ENCODE results near the gene NIPAL4. TPM values are rescaled to one million over a fixed set of nuclear protein-coding genes. Genes with fewer than 3 reads are reported as not detected.
A peak's percentile ranks its signal among the peaks of the same experiment; 100 is the strongest.

The NIPAL4 gene
- total RNA-seq, 1 experiment from 2014 or later: not detected

DNA sequence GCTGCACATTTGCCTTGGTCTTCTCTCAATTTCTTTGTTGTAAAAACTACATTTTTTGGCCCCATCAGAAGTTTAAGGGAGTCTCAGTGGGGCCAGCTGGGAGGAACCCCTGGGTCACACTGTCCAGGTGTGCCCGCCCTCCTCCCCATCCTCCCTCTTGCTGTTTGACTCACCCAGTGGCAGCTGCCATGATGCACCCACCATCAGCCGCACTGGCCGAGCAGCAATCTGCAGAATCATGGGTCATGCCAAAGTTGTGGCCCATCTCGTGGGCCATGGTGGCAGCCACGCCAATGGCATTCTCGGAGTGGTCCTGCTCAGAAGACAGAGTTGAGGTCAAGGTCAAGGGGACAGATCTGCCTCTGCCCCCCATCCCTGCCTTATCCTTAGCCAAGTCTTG lies 45.5 kb downstream of the NIPAL4 start:
- in situ Hi-C loops (cut with HindIII; ENCODE audit: low pct_unique_long_range_greater_than_20kb, low sequenced_read_pairs): no loop called here
- no peak for DNase-seq (ENCODE audit: low read depth)

DNA sequence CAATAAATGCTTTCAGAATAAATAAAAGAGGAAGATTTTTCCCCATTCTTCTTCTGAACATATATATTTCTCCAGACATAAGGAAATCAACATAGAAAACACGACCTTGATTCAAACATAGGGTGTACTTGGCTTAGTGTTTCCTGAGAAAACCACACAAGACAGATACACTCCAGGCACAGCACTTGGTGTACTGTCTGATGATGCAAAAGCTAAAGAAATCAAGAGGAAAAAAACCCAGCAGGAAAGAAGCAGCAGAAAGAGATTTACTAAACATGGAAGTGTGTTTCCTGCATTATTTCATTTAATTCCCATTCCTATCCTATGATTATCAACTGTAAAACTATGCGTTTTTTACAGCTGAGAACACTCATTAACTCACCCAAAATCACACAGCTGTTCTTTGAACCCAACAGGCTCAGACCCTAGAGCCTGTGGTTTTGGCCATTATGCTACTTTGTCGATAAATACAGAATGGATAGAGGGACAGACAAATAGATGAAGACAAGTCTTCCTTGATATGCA lies 46.1 kb downstream of the NIPAL4 start:
- in situ Hi-C loops (cut with HindIII; ENCODE audit: low pct_unique_long_range_greater_than_20kb, low sequenced_read_pairs): no loop called here
- DNase-seq (ENCODE audit: low read depth): no peak

DNA sequence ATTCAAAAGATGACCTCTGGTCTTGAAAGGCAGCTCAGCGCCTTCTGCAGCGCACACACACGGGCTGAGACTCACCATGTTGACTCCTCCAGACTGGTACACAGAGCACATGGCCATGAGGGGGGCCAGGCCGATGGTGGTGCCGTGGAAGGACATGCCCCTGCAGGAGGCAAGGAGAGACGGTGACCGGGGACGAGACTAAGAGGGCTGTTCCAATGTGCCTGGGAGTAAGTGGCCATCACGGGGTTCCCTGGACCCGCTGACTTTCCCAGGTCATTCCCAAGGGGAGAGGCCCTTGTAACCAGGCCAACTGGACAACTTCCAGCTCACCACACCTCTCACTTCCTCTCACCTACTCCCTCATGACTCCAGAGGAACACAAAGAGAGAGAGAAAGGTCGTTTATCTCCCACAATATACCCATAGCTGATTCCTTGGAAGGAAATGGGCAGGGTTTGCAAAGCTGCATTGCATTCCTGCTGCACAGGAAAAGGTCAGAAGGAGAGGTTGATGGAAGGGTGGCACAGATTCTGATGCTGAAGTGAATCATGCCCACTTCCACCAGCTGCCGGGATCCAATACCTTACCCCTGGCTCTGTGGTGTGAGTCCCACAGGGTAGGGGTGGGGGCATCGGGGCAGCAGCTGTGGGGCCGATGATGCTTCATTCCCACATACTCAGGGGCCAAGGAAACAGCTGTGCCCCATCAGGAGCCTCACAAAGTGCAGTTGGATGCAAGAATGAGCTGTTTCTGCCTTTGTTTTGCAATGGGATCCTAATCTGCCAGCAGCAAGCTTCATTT lies 47.2 kb downstream of the NIPAL4 start:
- no peak for DNase-seq (ENCODE audit: low read depth)
- in situ Hi-C loops (cut with HindIII; ENCODE audit: low pct_unique_long_range_greater_than_20kb, low sequenced_read_pairs): no loop called here

DNA sequence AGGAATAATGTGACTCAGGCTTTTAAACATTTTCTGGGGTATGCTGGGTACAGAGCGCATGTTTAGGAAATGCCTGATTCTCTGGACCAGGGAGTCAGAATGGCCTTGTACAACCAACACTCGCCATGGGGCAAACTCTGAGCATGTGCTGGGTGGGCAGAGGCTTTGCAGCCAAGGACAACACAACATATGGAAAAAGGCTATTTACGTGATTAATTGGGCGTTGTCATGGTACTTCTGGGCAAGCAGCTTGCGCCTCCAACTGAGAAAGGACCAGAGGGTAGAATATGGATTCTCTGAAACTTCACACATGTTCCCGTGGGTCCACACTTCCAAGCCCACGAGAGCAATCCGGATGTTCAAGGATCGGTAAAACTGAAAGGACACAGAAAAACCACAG lies 49.1 kb downstream of the NIPAL4 start:
- DNase-seq (ENCODE audit: low read depth): no peak
- in situ Hi-C loops (cut with HindIII; ENCODE audit: low pct_unique_long_range_greater_than_20kb, low sequenced_read_pairs): no loop called here

DNA sequence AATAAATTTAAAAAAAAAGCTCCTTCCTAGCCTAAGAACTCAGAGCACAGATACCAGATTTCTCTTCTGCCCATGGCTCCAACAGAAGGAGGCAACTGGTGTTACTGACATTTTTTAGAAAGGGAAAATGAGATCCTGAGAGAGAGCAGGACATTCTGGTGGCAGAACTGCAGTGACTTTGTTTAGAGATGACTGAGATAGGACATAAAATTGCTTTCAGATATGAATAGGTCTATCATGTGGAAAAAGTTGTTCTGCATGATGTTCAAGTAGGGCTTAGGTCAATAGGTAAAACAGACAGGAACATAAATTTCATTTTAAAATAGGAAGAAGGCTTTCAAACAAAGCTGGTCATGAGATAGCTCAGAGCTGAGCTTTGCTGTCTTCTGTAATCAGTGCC lies 49.6 kb downstream of the NIPAL4 start:
- in situ Hi-C loops (cut with HindIII; ENCODE audit: low pct_unique_long_range_greater_than_20kb, low sequenced_read_pairs): no loop called here

DNA sequence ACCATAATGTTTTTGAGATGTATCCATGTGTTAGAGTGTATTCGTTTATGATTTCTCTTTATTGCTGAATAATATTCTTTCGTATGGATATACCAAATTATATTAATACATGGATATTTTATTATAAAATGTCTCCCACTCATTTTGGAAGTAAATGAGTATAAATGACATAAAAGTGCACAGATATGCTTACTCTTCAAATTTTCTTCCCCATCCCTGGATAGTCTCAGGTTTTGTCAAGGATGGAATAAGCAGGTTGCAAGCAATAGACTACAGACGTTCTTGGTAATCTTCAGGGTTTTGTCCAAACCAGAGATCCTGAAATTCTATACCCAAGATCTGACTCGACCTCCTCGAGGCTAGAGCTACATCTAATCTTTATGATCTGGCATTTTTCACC lies 50.7 kb downstream of the NIPAL4 start:
- no peak for DNase-seq (ENCODE audit: low read depth)
- in situ Hi-C loops (cut with HindIII; ENCODE audit: low pct_unique_long_range_greater_than_20kb, low sequenced_read_pairs): no loop called here

More for the DNA sequence above, 49.6 kb downstream of the NIPAL4 start:
- no peak for DNase-seq (ENCODE audit: low read depth)

DNA sequence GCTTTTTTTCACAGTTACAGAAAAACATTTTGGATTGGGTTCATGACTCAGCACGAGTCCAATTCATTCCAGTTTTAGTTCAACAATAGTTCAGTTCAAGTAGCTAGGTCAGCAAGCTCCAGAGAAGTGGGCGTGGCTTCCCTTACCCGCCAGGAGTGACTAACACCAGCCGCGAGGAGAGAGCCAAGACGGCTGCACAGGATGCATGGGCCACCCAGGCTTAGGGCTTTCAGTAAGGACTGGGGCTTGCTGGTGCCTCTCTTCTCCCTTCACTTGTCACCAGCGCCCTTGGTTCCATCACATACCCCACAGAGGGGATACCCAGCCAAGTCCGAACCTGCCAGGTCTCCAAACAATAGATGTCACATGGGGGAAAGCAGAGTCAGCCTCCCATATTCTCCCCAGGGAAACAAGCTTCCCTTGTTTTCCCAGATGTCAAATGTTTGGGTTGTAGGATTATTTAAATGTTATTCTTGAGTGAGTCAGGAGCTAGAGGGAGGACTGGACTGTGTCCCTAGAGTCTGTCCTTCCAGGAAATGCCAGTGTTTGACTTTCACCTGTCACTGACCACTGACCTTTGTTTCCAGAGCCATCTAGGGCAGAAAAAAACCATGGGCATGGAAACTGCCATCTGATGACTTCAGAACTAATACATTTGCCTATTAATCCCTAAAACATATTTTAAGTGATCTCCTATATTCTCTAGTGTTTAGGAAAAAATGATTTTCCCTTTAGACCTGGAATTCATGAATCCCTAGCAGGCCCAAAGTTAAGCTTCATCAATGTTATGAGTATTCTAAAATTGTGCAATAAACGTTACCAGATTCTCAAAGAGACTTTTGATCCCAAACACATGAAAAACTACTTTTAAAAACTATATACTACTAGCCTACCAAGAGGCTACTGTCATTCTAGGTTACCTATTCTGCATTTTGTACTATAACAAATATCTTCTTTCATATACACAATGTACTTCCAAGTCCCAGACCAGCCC lies 51.9 kb downstream of the NIPAL4 start:
- DNase-seq (ENCODE audit: low read depth): peak; percentile 88
- in situ Hi-C loops (cut with HindIII; ENCODE audit: low pct_unique_long_range_greater_than_20kb, low sequenced_read_pairs): no loop called here

DNA sequence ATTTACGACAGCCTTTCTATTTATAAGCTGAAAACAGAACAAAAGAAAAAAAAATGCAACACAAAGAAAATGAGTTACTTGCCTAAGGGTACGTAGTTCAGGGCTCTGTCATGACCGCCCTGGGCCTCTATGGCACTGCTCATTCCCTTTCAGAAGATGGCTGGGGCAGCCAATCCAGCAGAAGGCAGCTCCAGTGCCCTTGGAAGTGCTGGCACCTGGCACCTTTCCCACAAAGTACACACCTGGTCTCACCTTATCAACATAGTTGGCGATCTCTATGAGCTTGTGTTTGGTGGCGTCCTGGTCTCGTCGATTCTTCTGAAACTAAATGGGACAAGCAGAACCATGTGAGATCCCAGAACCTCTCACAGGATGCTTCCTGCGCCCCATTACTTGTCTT lies 53.2 kb downstream of the NIPAL4 start:
- in situ Hi-C loops (cut with HindIII; ENCODE audit: low pct_unique_long_range_greater_than_20kb, low sequenced_read_pairs): no loop called here
- DNase-seq (ENCODE audit: low read depth): no peak

DNA sequence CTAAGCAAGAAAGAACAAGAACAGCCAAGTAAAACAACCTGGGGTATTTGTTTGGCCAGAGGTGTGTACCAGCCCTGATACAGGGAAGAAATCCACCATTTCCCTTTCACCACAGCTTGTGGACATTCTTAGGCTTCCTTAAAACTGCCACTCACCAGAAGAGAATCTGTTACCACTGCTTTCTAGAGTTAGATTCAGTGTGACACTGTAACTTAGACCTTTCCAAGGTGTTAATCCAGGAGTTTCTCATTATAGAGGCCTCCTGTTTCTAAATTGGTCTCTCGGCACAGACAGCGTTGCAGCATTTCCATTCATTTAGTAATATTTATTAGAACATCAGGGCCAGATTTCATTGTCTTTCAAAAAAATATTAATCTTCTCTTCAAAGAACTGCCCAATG lies 55.0 kb downstream of the NIPAL4 start:
- no peak for DNase-seq (ENCODE audit: low read depth)
- in situ Hi-C loops (cut with HindIII; ENCODE audit: low pct_unique_long_range_greater_than_20kb, low sequenced_read_pairs): no loop called here

DNA sequence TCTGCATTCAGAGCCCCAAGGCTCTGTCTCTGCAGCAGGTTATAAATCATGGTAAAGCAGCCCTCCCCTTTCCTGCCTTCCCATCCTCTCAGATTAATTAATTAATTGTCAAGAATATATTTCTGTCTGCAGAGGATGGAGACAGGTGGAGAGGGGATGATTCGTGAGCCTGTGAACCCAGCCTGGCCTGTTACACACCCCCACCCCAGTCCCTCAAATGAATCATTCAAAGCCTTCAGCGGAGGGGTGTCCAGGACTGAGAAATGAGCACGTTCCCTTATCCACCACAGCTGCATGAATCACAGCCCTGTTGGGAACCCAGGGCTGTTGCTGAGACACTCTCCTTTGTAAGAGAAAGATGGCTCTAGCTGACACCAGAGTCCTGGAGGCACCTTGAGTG lies 56.0 kb downstream of the NIPAL4 start:
- DNase-seq (ENCODE audit: low read depth): peak; percentile 37
- in situ Hi-C loops (cut with HindIII; ENCODE audit: low pct_unique_long_range_greater_than_20kb, low sequenced_read_pairs): no loop called here

DNA sequence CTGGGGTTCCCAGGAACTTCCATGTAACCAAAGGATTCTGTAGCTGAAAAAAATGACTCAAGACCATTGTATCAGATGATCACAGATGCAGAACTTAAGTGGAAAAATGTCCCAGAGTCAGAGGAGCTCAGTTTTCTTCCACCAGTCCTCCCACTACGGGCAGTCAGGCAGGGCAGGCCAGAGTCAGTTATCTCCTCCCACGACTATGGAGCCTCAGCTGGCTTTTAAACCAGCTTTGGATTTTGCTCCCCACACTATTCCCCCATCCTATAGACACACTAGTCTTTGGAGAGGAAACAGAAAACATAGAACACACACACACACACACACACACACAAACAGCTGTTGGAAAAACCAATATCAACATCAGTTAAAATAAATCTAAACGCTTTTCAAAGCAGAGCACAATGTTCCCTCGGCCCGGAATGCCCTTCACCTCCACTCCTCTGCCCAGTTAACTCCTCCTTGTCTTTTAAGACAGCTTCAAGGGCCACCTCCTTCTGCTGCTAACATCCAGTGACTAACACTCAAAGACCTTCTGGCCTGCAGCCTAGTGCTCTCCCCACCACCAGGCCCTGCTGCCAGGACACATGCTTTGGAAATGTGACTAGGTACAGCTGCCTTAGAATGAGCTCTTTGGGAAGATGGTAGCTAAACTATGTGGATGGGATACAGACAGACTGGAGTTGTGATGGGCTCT lies 56.8 kb downstream of the NIPAL4 start:
- DNase-seq (ENCODE audit: low read depth): no peak
- in situ Hi-C loops (cut with HindIII; ENCODE audit: low pct_unique_long_range_greater_than_20kb, low sequenced_read_pairs): no loop called here

DNA sequence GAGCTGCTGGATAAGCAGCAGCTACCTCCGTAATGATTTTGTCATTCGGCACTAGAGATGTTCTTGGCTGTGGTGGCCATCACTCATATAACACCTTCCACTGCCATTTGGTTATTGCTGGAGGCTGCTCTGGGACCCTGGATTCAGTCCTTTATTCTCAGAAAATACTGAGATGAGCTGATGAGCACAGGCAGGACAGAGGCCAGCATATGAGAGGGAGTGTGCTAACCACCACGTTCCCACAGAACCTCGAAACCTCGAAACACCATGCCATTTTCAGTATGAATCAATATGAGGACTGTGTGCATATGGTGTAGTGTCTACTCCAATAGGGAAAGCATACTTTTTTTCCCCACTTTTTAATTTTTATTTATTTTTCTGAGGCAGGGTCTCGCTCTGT lies 59.0 kb downstream of the NIPAL4 start:
- in situ Hi-C loops (cut with HindIII; ENCODE audit: low pct_unique_long_range_greater_than_20kb, low sequenced_read_pairs): no loop called here

DNA sequence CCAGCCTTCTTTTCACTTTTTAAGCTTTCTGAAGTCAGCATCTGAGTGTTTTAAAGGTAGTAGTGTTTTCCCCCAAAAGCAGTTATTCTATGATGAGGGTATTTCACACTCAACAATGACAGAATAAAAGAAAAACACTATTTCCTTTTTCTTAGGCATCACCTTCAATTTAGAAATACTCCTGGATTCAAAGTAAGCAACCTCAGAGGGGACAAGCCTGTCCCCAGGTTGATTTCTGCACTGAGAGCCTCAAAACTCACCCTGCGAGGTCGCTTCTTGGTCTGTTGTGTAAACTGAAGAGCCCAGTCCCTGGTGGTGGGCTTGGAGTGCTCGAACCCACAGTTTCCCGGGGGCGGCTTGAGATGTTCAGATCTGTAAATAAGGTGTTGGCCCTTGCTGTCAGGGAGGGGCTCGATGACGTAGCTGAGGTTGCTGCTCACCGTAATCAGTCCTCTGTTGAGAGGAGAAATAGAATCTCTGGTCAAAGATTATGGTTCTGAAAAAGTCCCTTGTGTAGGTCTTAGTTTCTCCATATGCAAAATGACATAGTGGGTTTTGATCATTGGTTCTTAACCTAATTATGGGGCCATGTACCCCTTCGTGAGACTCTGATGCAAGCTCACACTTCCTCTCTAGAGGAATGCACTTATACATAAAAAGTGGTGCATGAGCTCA lies 59.7 kb downstream of the NIPAL4 start:
- in situ Hi-C loops (cut with HindIII; ENCODE audit: low pct_unique_long_range_greater_than_20kb, low sequenced_read_pairs): no loop called here
- no peak for DNase-seq (ENCODE audit: low read depth)

More for the DNA sequence above, 59.0 kb downstream of the NIPAL4 start:
- DNase-seq (ENCODE audit: low read depth): no peak

DNA sequence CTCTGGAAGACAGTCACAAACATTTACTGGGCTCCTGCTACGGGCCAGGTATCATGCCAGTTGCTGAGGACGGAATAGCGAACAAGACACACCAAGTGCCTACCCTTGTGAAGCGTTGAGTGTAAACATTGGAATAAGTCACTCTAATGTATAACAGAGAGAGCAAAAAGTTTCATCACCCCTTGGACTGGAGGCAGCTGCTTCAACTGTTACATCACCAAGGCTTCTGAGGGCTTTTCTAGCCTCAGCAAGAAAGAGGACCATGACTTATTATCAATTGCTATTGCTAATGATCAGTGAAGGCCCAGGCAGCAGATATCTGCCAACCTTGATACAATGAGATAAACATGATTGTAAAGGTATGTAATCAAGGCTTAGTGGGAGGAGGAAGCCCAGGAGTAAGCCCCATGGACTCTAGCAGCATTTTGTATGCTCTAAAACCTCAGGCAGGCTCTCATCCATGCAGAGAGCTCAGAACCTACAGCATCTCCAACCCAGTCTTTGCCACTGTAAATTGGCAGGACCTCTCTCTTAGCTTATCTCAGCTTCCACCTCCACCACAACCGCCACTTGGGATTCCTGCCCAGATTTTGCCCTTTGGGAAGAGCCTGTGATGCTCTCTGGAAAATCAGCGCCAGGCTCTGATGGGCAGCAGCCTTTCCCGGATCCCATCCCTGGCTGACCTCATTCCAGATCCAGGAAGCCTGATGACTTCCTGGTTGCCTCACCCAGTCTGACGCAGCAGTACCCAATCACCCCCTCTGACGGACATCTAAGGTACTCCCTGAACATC lies 61.1 kb downstream of the NIPAL4 start:
- DNase-seq (ENCODE audit: low read depth): no peak
- in situ Hi-C loops (cut with HindIII; ENCODE audit: low pct_unique_long_range_greater_than_20kb, low sequenced_read_pairs): no loop called here

DNA sequence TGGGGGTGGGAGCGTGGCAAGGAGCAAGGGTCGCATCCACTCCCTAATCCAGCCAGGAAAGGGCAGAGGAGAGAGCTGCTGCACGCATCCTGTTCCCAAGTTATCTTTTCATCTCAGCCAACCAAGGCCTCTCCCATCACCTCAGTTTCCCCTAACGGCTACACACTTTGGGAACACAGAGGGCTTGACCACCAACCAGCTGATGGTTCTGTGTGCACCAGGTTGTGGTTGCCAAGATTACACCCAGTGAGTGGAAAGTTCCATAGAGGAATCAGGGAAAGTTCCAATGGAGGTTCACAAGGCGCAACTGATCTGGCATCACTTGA lies 61.7 kb downstream of the NIPAL4 start:
- DNase-seq (ENCODE audit: low read depth): no peak
- in situ Hi-C loops (cut with HindIII; ENCODE audit: low pct_unique_long_range_greater_than_20kb, low sequenced_read_pairs): no loop called here

DNA sequence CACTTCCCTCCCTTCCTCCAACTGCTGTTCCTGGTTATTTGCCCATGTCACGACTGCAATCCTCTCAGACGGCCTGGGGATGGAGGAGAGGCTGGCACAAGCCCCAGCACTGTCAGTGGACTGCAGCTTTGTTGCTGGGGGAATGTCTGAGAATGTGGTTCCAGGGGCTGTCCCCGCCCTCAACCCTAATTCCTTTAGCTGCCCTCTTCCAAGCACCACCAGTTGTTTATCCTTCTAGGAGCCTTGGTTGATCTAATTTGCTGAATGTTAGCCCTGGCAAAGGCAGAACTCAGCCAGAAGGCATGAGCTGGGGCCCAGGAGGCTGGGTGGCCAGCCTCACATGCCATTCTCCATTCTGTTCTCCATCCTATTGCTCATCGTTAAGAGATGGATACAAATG lies 64.0 kb downstream of the NIPAL4 start:
- DNase-seq (ENCODE audit: low read depth): no peak
- in situ Hi-C loops (cut with HindIII; ENCODE audit: low pct_unique_long_range_greater_than_20kb, low sequenced_read_pairs): no loop called here

Data from Caki2 (cell line).